NCI-H2196 treated with DMSO at 0.1 percent for 48 hours (cell line): ENCODE measurements around the gene ARHGEF12.

Experiments
- DNase-seq: peaks from one replicate; lab custom pipeline; 2025; ENCODE audit not compliant: unreplicated experiment; lab: John Stamatoyannopoulos, UW

Gene ARHGEF12

DNA sequence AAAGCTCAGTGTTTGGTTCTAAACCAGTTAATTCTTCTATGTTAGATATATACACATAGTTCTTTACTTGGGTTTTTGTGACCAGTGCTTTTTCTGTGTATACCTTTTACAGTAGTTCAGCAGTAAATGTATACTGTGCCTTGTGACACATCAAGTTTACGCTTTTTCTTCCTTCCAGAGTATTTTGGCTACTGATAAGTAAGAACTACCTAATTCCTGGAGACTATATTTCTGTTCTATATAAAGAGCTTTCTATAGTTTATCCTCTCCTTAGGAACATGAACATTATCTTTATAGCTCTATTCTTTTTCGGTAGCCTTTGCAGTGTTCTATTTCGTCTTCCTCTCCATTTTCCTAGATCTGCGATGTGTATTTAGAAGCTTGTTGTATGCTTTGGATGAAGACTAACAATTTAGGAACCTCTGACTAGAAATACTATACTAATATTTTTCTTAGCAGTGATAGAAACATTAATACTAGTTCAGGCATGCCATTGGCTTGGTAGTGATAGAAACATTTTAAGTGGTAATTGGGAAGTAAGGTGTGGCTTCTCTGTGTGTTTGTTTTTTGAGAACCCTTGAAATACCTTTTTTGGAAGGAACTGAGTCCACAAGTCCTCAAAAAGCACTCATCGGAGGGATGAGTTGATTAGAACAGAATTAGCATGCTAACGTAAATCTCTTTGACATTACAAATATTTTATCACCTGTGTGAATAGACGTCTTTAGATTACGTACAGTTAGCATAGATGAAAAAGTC, 74.6 kb downstream of the ARHGEF12 start:
- DNase-seq = no peak

DNA sequence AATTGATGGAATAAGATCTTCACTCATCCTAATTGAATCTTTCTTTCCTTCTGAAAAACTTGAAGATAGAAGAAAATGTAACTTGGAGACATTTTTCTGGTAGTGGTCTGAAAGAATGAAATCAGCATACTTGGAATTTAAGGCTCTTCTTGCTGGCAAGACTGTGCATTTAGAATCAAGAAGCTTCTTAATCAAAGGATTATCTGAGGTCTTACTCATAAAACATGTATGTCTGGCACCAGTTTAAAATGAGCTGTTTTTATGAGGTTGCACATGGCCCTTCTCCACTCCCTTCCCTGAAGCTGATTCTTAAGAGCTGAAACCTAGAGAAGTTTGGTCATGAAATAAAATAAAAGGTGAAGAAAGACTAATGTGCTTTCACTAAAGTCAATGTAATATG, 77.3 kb downstream of the ARHGEF12 start:
- DNase-seq = no peak

DNA sequence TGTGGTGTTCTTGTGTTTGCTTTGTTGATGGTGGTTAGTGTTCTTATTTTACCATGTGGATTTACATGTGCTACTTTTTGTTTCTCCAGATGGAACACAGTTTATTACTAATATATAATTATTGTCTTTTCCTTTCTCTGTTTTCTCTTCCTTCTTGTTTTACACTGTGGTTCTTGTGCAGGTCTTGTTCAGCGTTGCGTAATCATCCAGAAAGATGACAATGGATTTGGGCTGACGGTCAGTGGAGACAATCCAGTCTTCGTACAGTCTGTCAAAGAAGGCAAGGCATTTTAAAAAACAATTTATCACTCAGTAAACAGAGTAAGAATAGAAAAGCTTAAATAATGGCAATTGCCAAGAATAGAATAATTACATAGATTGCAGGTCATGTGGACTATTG, 84.4 kb downstream of the ARHGEF12 start:
- no peak for DNase-seq

DNA sequence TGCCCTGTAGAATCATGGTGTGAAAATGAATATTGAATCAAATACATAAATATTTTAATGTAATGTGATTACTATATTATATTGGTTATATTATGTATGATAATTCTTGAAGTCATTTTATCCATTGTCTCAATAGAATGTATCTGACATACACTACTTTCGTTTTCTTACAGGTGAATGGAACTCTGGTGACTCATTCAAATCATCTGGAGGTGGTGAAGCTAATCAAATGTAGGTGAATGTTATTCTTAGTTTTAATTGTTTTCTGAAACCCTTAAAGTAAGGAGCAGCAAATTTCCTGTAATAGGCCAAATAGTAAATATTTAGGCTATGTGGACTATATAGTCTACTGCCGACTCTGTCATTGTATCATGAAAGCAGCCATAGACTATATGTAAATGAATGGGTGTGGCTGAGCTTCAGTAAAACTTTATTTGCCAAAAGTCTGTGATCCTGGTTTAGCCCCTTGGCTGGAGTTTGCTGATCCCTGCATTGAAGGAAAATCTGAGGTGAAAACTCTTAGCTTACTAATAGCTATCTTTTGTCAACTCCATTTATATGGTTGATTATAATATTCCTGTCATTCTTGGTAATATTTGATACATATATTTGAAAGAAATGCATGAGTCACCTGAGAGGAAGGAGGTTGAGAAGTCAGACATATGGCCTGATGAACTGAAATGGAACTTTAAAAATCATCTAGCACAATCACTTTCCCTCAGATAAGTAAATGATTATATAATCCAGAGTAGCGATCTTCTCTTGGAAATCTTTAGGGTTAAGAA, 88.2 kb downstream of the ARHGEF12 start:
- DNase-seq = no peak

DNA sequence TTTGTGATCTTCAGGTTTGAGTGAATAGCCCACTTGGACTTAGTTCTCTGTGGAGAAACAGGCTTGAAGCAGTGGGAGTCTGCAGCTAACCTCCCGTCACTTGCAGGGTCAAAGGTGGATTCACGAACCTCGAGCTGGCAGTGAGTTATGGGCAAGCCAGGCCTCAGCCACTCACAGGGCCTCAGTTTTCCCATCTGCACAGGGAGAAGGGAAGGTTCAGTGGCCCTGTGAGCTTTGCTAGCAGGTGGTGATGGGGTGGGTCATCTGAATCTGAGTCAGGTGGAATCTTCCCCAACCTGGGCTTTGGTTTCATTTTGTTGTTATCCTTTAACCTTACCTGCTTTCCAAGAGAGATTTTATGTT, 88.7 kb downstream of the ARHGEF12 start:
- no peak for DNase-seq

DNA sequence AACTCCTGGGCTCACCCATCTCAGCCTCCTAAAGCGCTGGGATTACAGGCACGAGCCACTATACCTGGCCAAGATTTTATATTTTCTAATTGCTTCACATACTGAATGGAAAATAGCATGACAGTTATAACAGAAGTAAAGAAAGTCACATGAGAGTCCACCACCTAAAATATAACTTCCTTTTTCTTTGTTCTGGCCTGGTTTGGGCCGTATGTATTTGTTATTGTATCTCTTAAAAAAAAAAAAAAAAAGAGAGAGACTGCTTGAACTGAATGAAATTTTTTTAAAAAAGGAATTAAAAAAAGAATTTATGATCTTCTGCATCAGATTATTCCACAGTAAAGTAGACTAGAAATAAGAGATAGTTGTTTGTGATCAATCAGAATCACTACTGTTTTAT, 89.3 kb downstream of the ARHGEF12 start:
- DNase-seq = no peak

DNA sequence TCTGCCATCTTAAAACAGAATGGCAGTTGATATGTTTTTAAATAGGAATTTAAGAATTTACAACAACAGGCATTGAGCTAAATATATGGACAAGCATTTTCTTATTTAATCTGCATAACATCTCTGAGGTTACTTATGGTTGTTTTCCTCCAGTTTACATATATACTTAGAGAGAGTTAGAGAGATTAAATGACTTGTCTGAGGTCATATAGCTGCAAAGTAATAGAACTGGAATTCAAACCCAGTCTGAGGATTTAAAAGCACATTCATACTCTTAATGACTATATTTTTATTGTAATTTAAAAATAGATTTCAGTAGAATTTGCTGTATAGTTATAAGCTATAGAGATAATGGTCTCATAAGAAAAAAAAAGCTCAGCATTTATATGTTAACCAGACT, 93.9 kb downstream of the ARHGEF12 start:
- DNase-seq = no peak

DNA sequence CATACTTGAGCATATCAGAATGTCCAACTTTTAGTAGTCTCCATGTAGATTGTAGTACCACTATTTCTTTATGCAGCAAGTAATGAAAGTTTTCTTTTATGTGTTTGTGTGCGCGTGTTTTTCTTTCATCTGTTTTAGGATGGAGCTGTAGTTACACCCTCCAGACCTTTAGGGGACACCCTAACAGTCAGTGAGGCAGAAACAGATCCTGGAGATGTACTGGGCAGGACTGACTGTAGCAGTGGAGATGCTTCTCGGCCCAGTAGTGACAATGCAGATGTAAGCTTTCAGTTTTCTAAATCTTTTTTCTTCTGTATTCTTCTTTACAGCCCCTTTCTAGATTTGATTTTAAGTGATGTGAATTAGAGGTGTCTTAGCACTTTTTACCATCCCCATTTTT, 95.4 kb downstream of the ARHGEF12 start:
- no peak for DNase-seq

DNA sequence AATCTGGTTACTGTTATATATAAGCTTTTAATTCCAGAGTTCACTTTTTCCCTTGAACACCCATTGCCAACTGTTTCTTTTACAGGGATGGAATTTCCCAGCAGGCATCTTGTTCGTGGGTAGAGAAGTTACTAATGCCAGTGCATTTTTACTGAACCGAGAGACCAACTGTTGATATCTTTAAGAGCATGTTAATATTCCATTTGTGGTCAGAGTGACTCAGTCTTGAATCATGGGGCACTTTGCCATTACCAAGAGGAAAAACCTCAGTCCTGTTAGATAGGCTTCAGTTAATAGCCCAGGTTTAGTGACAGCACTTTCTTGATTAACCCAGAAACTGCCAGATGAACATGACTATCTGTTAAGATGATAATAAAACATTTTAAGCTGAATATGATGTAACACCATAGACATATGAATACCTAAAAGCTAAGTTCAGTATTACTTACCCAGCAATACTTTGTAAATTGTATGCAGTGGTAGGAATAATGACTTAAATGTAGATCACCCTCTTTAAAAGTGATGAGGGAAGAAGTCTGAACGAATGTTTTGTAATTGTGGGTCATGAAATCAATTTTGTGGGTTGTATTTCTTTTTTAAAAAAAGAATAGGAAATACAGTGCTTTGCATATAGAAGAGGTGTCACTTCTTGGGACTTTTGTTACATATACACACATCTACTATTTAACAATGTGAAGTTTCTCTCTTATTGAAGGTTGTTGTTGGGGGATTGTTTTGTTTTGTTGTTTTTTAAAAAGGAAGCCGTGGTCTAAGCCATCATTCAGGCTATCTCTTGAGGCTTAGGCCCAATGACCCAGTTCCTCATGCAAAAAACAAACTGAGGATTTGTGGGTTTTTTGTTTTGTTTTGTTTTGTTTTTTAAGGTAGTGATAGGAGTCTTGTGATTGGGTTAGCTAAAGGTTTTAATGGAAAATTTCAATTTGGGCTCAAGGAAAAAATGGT, 96.1 kb downstream of the ARHGEF12 start:
- no peak for DNase-seq

DNA sequence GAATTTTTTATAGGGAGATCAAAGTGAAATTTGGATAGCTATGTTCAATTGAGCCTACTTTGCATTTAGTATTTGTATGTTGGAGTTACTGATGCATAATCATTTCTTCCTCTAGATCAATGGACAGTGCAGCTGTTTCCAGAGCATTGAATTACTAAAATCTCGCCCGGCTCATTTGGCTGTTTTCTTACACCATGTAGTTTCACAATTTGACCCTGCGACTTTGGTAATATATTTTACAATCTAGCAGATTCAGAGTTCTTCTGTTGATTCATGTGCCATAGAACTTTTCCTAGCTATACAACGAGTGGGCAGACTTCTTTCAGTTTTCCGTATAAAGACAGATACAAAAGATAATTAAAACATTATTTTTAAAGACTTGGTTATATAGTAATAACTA, 105.4 kb downstream of the ARHGEF12 start:
- no peak for DNase-seq

DNA sequence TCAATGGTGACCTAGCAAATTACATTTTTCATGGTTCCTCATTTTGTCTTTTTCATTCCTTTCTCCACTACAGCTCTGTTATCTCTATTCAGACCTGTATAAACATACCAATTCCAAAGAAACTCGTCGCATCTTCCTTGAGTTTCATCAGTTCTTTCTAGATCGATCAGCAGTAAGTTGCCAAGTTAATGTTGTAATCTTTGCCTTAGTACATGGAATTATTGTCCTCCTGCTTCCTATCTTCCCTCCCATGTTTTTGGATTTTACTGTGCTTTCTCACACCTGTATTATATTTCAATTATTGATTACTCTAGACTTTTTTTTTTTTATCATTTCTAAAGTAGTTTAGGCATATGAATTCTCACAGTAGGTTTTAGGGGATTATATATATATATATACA, 105.8 kb downstream of the ARHGEF12 start:
- no peak for DNase-seq

DNA sequence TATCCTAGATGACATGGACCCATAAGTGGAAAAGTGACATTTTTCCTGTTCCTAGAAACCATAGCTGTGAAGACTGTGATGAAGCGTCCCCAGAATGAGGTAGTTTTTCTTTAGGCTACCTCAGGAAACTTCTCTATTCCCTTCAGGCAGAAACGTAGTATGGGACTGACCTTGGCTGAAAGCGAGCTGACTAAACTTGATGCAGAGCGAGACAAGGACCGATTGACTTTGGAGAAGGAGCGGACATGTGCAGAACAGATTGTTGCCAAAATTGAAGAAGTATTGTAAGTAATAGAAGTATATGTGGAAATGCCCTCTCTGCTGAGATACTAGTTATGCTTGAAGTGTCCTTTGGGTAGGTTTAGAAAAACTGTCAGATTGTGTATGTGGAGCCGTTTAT, 110.6 kb downstream of the ARHGEF12 start:
- DNase-seq = no peak

DNA sequence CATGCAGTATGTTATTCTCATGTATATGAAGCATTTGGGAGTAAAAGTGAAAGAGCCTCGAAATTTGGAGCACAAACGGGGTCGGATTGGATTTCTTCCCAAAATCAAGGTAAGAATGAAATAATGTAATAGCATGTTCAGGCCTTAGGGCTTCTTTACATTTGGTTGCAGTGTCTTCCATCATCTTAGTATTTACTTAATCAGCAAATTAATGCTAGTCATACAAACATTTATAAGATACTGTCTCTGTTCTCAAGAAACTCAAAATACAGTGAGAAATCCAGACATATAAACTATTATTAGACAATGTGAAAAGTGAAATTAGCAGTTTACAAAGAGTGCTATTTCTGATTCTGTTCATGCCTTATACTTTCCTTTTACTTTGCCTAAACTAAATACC, 112.0 kb downstream of the ARHGEF12 start:
- DNase-seq = no peak

DNA sequence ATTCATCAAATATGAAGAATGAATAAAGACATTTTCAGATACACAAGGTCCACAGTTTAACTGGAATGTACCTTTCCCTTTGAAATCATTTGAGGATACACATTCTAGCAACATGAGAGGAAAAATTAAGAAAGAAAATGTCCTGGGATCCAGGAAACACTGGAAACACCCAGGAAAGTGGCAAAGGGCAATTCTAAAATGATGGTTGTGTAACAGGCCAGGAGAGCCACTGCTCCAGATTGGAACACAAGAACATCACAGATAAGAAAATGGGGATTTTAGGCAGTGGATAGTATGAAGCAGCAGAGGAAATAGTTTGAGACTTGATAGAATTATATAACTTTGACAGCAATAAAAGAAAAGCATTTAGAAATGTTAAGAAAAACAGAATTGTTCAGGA, 119.3 kb downstream of the ARHGEF12 start:
- no peak for DNase-seq

DNA sequence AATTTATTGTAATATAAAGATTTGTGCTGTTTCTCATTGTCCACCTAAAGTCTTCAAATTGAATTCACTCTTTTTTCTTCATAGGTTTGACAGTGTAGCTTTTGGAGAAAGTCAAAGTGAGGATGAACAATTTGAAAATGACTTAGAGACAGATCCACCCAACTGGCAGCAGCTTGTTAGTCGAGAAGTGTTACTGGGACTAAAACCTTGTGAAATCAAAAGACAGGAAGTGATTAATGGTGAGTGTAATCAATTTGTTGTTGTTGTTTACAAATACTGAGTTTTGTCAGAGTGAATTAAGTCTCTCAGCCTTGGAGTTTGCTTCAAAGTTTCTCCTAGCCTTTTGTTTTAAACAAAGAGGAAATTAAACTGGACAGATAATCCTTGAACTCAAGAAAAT, 121.8 kb downstream of the ARHGEF12 start:
- no peak for DNase-seq

DNA sequence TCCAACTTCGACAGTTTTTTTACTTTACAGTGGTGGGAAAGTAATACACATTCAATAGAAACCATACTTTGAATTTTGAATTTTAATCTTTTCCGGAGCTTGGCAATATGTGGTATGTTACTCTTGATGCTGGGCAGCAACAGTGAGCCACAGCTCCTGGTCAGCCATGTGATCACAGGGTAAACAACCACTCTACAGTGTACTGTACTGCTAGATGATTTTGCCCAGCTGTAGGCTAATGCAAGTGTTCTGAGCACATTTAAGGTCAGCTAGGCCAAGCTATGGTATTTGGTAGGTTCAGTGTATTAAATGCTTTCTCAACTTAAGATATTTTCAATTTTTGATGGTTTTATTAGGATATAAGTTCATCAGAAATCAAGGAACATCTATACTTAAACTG, 126.6 kb downstream of the ARHGEF12 start:
- no peak for DNase-seq

DNA sequence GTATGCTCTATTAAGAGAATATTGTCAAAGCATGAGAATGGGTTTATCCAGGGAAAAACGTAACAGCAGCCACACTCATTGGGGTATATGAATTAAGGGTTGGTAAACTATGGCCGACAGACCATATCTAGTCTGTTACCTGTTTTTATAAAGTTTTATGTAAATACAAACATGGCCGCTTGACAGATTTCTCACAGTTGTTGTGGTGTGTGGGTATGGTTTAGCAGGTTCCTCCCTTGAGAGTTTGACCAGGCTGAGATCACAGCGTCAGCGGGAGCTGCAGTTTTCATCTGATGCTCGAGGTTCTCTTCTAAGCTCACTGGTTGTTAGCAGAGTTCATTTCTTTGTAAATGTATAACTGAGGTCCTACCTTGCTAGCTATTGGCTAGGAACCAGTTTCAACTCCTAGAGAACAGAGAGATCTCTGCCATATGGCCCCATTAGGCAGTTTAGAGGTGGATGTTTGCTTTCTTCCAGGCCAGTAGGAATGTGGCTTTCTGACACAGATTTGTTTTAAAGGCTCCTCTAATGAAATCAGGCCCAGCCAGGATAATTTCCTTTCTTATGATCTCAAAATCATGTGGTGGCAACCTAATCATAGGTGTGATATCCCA, 129.8 kb downstream of the ARHGEF12 start:
- no peak for DNase-seq

DNA sequence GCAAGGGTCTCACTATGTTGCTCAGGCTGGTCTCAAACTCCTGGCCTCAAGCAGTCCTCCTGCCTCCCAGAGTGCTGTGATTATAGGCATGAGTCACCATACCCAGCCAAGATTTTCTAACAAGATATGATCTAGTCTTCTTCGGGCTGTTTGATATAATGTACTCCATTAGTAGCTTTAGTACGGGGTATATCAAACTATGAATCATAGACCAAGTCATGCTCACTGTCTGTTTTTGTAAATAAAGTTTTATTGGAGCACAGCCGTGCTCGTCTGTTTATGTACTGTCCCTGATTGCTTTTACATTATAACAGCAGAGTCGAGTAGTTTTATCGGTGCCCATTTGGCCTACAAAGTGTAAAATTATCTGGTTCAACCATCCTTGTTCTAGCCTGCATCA, 131.4 kb downstream of the ARHGEF12 start:
- no peak for DNase-seq

DNA sequence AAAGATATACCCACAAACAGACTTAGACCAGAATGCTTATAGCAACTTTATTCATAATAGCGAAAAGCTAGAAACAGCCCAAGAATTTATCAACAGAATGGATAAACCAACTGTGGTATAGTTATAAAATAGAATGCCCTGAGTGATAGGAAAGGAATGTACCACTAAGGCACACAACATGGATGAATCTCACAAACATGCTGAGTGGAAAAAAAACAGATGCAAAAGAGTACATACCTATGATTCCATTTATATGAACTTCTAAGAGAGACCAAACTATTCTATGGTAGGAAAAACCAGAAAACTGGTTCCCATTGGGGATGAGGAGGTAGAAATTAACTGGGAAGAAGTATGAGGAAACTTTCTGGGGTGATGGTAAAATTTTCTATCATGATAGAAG, 134.9 kb downstream of the ARHGEF12 start:
- no peak for DNase-seq

DNA sequence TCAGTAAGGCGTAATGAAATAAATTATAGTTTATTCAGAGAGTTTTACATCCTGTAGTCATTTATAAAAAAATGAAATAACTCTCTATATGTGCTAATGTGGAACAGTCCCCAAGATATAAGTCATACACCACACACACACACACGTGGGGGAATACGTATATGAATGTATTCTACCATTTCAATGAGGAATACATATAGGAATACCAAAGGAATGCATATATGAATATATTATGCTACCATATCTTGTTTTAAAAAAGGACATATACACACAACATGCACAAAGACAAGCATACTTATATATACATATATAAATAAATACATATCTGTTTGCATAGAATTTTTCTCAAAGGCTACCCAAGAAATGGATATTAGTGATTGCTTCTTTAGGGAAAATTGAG, 135.8 kb downstream of the ARHGEF12 start:
- DNase-seq = no peak

DNA sequence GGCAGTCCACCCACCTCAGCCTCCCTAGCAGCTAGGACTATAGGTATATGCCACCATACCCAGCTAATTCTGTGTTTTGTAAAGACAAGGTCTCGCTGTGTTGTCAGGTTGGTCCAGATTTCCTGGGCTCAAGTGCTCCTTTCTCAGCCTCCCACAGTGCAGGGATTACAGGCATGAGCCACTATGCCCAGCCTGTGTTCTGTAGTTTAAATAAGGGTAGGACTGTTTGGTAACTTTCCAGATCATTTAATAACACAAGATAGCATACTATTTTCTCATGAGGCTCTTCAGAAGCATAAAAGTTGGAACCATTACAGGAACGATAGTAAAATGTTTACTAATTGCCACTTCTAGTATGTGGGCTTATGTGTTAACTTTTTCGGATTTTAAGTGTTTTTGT, 137.3 kb downstream of the ARHGEF12 start:
- DNase-seq = no peak
